IMR-90 (cell line): ENCODE data around the gene PLA2G4D. TPM values are rescaled to one million over a fixed set of nuclear protein-coding genes. Genes with fewer than 3 reads are reported as not detected.

Experiments
- ATAC-seq: fragments of 200-7000 bp; cut with Tn5 transposase; 2 replicates; pipeline ENCODE4 v1.9.1; 2020; ENCODE audit warnings: low read depth, mild to moderate bottlenecking, moderate library complexity
- BruUV-seq: library from RNA; stranded (reverse); fragments of 400-500 nt; replicated peaks from 2 replicates; lab custom pipeline; 2021; lab: Mats Ljungman, UMichigan
- CTCF ChIA-PET: fragments of 300-600 bp; formaldehyde crosslinking; extraction: SDS; loops from one replicate; lab custom pipeline; 2021; ENCODE audit warnings: antibody characterized with exemption; lab: Yijun Ruan, JAX
- POLR2A ChIA-PET: fragments of 300-600 bp; sonication (Branson Sonifier 250); formaldehyde crosslinking; loops from one replicate; lab custom pipeline; 2022; ENCODE audit warnings: antibody characterized with exemption; ENCODE audit not compliant: unreplicated experiment; lab: Charles Lee
- DNase-seq: peaks from one replicate; pipeline ENCODE4 v3.0.0; 2013
- H2AFZ ChIP-seq: replicated peaks from 2 replicates; pipeline ENCODE3; 2013; ENCODE audit warnings: low read length, mild to moderate bottlenecking; ENCODE audit not compliant: poor library complexity
- H2AK5ac ChIP-seq: 2 replicates; pipeline ENCODE4 v1.6.1; 2013; ENCODE audit warnings: low read depth, low read length, inconsistent platforms
- H2AK9ac ChIP-seq: replicated peaks from 2 replicates; pipeline ENCODE3; 2013; ENCODE audit warnings: mild to moderate bottlenecking, low read depth, low read length, moderate library complexity; ENCODE audit not compliant: poor library complexity
- H2BK120ac ChIP-seq: 2 replicates; pipeline ENCODE4 v1.6.1; 2013; ENCODE audit warnings: low read depth, low read length, inconsistent platforms
- H2BK15ac ChIP-seq: 3 replicates; pipeline ENCODE4 v1.6.1; 2013; ENCODE audit warnings: low read depth, low read length, inconsistent platforms
- H2BK20ac ChIP-seq: 2 replicates; pipeline ENCODE4 v1.6.1; 2013; ENCODE audit warnings: low read depth, mild to moderate bottlenecking, inconsistent platforms, low read length, moderate library complexity
- H2BK5ac ChIP-seq: 2 replicates; pipeline ENCODE4 v1.6.1; 2013; ENCODE audit warnings: mild to moderate bottlenecking, low read depth, low read length, inconsistent platforms; ENCODE audit not compliant: poor library complexity, severe bottlenecking
- H3K14ac ChIP-seq: replicated peaks from 2 replicates; pipeline ENCODE4 v1.6.1; 2013; ENCODE audit warnings: low read depth, low read length, inconsistent platforms
- H3K18ac ChIP-seq: 2 replicates; pipeline ENCODE4 v1.6.1; 2013; ENCODE audit warnings: low read depth, low read length, control low read depth
- H3K23ac ChIP-seq: 2 replicates; pipeline ENCODE4 v1.6.1; 2013; ENCODE audit warnings: low read depth, low read length, inconsistent platforms
- H3K27ac ChIP-seq: 2 replicates; pipeline ENCODE4 v1.5.1; 2013; ENCODE audit warnings: mild to moderate bottlenecking, control low read depth, low read length; ENCODE audit not compliant: insufficient read depth
- H3K27me3 ChIP-seq: 2 replicates; pipeline ENCODE4 v1.6.1; 2013; ENCODE audit warnings: low read length; ENCODE audit not compliant: control insufficient read depth, insufficient read depth
- H3K36me3 ChIP-seq: 2 replicates; pipeline ENCODE4 v1.6.1; 2013; ENCODE audit warnings: low read length, mixed read lengths; ENCODE audit not compliant: control insufficient read depth, insufficient read depth
- H3K4ac ChIP-seq: 2 replicates; pipeline ENCODE4 v1.6.1; 2013; ENCODE audit warnings: low read depth, low read length, inconsistent platforms
- H3K4me1 ChIP-seq: 2 replicates; pipeline ENCODE4 v1.6.1; 2013; ENCODE audit warnings: low read length, mixed read lengths; ENCODE audit not compliant: control insufficient read depth, insufficient read depth
- H3K4me2 ChIP-seq: 2 replicates; pipeline ENCODE4 v1.6.1; 2013; ENCODE audit warnings: low read depth, mild to moderate bottlenecking, control low read depth, low read length, moderate library complexity
- H3K4me3 ChIP-seq: 2 replicates; pipeline ENCODE4 v1.5.1; 2013; ENCODE audit warnings: low read depth, mild to moderate bottlenecking, control low read depth, low read length, moderate library complexity; ENCODE audit not compliant: insufficient read depth
- H3K56ac ChIP-seq: 2 replicates; pipeline ENCODE4 v1.6.1; 2013; ENCODE audit warnings: low read length, inconsistent platforms; ENCODE audit not compliant: insufficient read depth; ENCODE audit errors: extremely low read depth
- H3K79me1 ChIP-seq, 2 experiments: 2 replicates each; pipeline ENCODE4 v1.6.1; 2013; ENCODE audit warnings: low read length in 2 of 2, inconsistent platforms in 1 of 2, low read depth in 1 of 2
- H3K9ac ChIP-seq: 2 replicates; pipeline ENCODE4 v1.6.1; 2013; ENCODE audit warnings: low read depth, low read length, control low read depth
- H3K9me1 ChIP-seq: 2 replicates; pipeline ENCODE4 v1.6.1; 2013; ENCODE audit warnings: low read length, inconsistent platforms; ENCODE audit not compliant: insufficient read depth
- H3K9me3 ChIP-seq: 2 replicates; pipeline ENCODE4 v1.6.1; 2013; ENCODE audit warnings: low read length; ENCODE audit not compliant: control insufficient read depth, insufficient read depth
- H4K20me1 ChIP-seq: 2 replicates; pipeline ENCODE4 v1.6.1; 2013; ENCODE audit warnings: low read length, inconsistent platforms; ENCODE audit not compliant: insufficient read depth
- H4K5ac ChIP-seq: 2 replicates; pipeline ENCODE4 v1.6.1; 2013; ENCODE audit warnings: mild to moderate bottlenecking, low read depth, low read length, control low read depth
- H4K8ac ChIP-seq, 2 experiments: 2 replicates each; pipeline ENCODE4 v1.6.1; 2013; ENCODE audit warnings: low read depth in 2 of 2, low read length in 2 of 2, control low read depth in 1 of 2, inconsistent platforms in 1 of 2
- H4K91ac ChIP-seq: 2 replicates; pipeline ENCODE4 v1.6.1; 2013; ENCODE audit warnings: low read depth, low read length, inconsistent platforms; ENCODE audit not compliant: insufficient read depth
- CEBPB ChIP-seq: IDR thresholded peaks from 2 replicates; pipeline ENCODE4 v1.6.1; 2012; ENCODE audit warnings: low read depth, low read length, improper control_type of control experiment
- FOS ChIP-seq: fragments of 150-350 bp; IDR thresholded peaks from 2 replicates; pipeline ENCODE4 v1.6.1; 2016; ENCODE audit warnings: low read depth, low read length
- WGBS, 2 experiments: methylation state at CpG; one replicate each; pipeline versions ENCODE4 v1.1.5 to v1.1.7; 2013; ENCODE audit warnings: missing lambda C conversion rate in 2 of 2; ENCODE audit not compliant: insufficient read length in 1 of 2; ENCODE audit errors: extremely low coverage in 2 of 2; 5-methylcytosine and 5-hydroxymethylcytosine counted together
- dilution Hi-C: fragments of 300-500 bp; cut with HindIII; formaldehyde crosslinking; loops from one replicate; pipeline ENCODE4 v1.14.3; 2018; ENCODE audit warnings: low sequenced_read_pairs; ENCODE audit not compliant: unreplicated experiment
- in situ Hi-C: fragments of 300-500 bp; cut with MboI; formaldehyde crosslinking; loops from 3 replicates; pipeline ENCODE4 v1.14.3; 2019; ENCODE audit warnings: low sequenced_read_pairs, inconsistent platforms, mixed read lengths
- intact Hi-C: fragments of 100-400 bp; cut with micrococcal nuclease; formaldehyde crosslinking; loops from 2 replicates; pipeline ENCODE4 v1.10.0; 2022
- polyA plus RNA-seq, 3 experiments: library from polyadenylated mRNA; depleted of rRNA; stranded (reverse); fragments of >200 nt; gene quantifications; 2 replicates each; pipeline ENCODE4 v1.2.3, GENCODE V29; 2012; ENCODE audit warnings: low replicate concordance in 1 of 3
- total RNA-seq: library from RNA; depleted of rRNA; stranded (reverse); fragments of >200 nt; gene quantifications from 2 replicates; pipeline ENCODE4 v1.2.3, GENCODE V29; 2012

Gene PLA2G4D
- total and polyA plus RNA-seq, 2 of the 4 experiments (the other 2 are of a cell fraction) = not detected

DNA sequence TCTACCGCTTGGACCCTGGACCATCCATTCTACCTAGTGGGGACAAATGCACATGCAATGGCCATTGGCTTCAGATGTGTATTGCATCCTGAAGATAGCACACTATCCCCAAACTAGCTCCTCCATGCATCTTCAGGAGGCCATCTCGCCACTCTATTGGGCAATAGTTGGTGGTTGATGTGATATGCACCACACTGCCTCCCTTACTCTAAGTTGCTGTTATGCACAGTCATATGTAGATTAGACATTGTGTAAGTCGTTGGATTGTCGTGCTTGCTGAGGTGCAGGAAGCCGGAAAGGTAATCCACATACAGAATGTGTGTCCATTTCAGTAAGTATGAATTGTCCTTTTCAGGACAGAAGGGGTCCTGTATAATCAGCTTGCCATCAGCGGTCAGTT is 26.7 kb upstream of the PLA2G4D start:
- no peaks in the 10 kb centered on the region for H3K79me1 ChIP-seq
- no peaks in the 10 kb centered on the region for H4K20me1 ChIP-seq
- no peak overlapping the region for H3K23ac ChIP-seq
- dilution Hi-C loops (no loop called here), in situ Hi-C loops (no loop called here), intact Hi-C loops (no loop called here)
- H2BK15ac ChIP-seq = no peak overlapping the region
- ChIA-PET POLR2A (no interaction called here), CTCF (interaction anchor here (0.6 kb wide), 1 partner anchor 11 kb away, joined by 4 read pairs; no protein-coding TSS in a partner anchor)
- no peak overlapping the region for H2BK5ac ChIP-seq
- no peak overlapping the region for H3K18ac ChIP-seq
- no peak overlapping the region for H3K4ac ChIP-seq
- H3K27ac ChIP-seq = no peak overlapping the region
- H3K56ac ChIP-seq = no peak overlapping the region
- no peak overlapping the region for H2BK20ac ChIP-seq
- no peak overlapping the region for H4K5ac ChIP-seq
- no peak overlapping the region for H3K4me3 ChIP-seq
- no peak overlapping the region for H4K91ac ChIP-seq
- WGBS, 2 experiments = 94% methylated on average over 2 of the region's 6 CpGs; no CpG with 5 or more reads in 1 of the 2 experiments
- no peaks in the 10 kb centered on the region for H3K36me3 ChIP-seq
- H3K4me1 ChIP-seq = no peaks in the 10 kb centered on the region
- TF ChIP-seq CEBPB (peak; percentile 64), FOS (no peak)
- no peak overlapping the region for H2BK120ac ChIP-seq
- no peaks in the 10 kb centered on the region; the same call in 1 of the 2 replicates for H3K9me3 ChIP-seq
- no peak overlapping the region for H4K8ac ChIP-seq
- no peaks in the 10 kb centered on the region for H3K9me1 ChIP-seq
- H2AFZ ChIP-seq = no peak overlapping the region
- H2AK5ac ChIP-seq = no peak overlapping the region
- H3K14ac ChIP-seq = no peak overlapping the region
- peaks cover 49% of the 10 kb centered on the region for H3K27me3 ChIP-seq
- DNase-seq = no peak
- H2AK9ac ChIP-seq = no peak overlapping the region
- H3K4me2 ChIP-seq = no peak overlapping the region
- no peak overlapping the region for H3K9ac ChIP-seq
- no peak for ATAC-seq
- BruUV-seq = no TSS peak
